HUES64 (cell line): ENCODE measurements around the gene EIF4E3.

ENCODE experiments used
- H3K27ac ChIP-seq: 2 replicates; pipeline ENCODE4 v1.7.0; 2013; ENCODE audit warnings: low read depth, low read length, inconsistent platforms
- H3K27me3 ChIP-seq: 2 replicates; pipeline ENCODE4 v1.6.1; 2013; ENCODE audit warnings: mild to moderate bottlenecking, low read length; ENCODE audit not compliant: insufficient read depth
- H3K36me3 ChIP-seq: 2 replicates; pipeline ENCODE4 v1.6.1; 2013; ENCODE audit warnings: mild to moderate bottlenecking, low read length; ENCODE audit not compliant: insufficient read depth
- H3K4me1 ChIP-seq: 2 replicates; pipeline ENCODE4 v1.6.1; 2013; ENCODE audit warnings: mild to moderate bottlenecking, low read length, moderate library complexity; ENCODE audit not compliant: insufficient read depth
- H3K4me3 ChIP-seq: 2 replicates; pipeline ENCODE4 v1.5.1; 2013; ENCODE audit warnings: mild to moderate bottlenecking, low read length, moderate library complexity
- H3K9ac ChIP-seq: 2 replicates; pipeline ENCODE4 v1.6.1; 2013; ENCODE audit warnings: mild to moderate bottlenecking, low read depth, low read length
- H3K9me3 ChIP-seq: 2 replicates; pipeline ENCODE4 v1.6.1; 2013; ENCODE audit warnings: low read depth, low read length; ENCODE audit not compliant: insufficient read depth
- WGBS: fragments of 150-250, 120-280 bp; methylation state at CpG from one replicate; pipeline ENCODE4 v1.1.7; 2013; ENCODE audit warnings: missing lambda C conversion rate; 5-methylcytosine and 5-hydroxymethylcytosine counted together

The EIF4E3 gene

DNA sequence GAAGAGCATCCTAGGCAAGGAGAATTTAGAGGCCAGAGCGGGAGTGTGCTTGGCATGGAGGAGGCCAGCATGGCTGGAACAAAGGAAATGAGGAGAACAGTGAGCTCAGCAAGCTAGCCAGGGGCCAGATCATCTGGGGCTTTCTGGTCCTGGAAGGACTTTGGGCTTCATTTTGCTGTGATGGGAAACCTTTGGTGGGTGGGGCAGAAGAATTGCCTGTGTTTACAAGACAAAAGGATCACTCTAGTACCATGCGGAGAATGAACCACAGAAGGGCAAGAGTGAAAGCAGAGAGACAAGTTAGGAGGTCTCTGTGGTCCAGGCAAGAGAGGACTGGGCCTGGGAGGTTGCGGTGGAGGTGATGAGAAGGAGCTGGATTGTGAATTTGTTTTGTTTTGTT is 80.1 kb downstream of the EIF4E3 start:
- no peak overlapping the region for H3K4me3 ChIP-seq
- no peaks in the 10 kb centered on the region for H3K4me1 ChIP-seq
- WGBS: 77% methylated on average over 3 of the region's 3 CpGs
- no peaks in the 10 kb centered on the region for H3K27me3 ChIP-seq
- H3K36me3 ChIP-seq: no peaks in the 10 kb centered on the region
- no peak overlapping the region for H3K9ac ChIP-seq
- no peaks in the 10 kb centered on the region for H3K9me3 ChIP-seq
- H3K27ac ChIP-seq: no peak overlapping the region

DNA sequence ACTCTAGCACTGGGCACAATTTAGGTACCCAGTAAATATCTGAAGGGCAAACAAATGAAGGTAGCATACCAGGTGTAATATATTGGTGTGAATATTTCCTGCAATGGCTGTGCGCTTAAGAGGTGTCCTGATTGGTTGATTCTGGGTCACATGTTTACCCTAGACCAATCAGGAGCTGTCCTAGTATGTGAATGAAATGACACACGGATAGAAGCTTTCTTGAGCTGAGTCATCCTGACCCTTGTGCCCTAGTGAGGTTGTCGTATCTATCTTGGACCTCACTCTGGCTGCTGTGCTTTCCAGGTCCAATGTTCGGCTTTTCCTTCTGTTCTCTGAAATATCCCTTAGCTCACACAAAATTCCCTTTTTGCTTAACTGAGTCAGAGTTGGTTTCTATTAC is 83.5 kb downstream of the EIF4E3 start:
- no peaks in the 10 kb centered on the region for H3K36me3 ChIP-seq
- no peak overlapping the region for H3K9ac ChIP-seq
- H3K4me1 ChIP-seq: no peaks in the 10 kb centered on the region
- no peaks in the 10 kb centered on the region for H3K9me3 ChIP-seq
- H3K27ac ChIP-seq: no peak overlapping the region
- no peak overlapping the region for H3K4me3 ChIP-seq
- 90% methylated on average over 4 of the region's 4 CpGs for WGBS
- no peaks in the 10 kb centered on the region for H3K27me3 ChIP-seq

DNA sequence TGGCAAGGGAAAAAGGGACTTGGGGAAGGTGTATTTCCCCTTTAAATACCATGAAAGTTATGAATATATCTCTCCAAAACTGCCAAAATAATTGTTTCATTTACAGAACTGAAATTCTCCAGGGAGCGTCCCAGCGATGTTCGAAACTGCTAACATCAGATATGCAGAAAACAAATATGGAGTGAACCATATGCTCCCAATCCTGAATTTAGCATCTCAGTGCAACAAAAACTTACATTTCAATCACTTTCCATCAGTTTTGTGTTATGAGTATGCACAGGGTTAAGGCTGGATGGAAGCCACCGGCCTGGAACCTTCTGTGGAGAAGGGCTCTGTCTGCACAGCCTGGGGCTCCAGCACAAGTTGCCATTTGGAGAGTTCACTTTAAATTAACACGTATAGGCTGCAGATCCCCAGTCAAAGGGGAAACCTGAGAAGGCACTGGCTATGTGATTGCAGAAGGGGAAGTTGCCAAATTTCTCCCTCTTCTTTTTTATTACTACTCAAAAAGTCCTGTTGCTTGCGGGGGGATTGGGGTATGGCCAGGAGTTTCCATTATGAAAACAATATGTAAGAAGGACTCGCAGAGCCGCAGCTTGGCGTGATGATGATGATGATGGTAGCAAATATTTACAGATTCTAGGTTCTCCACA is 84.7 kb downstream of the EIF4E3 start:
- no peak overlapping the region for H3K9ac ChIP-seq
- 91% methylated on average over 9 of the region's 9 CpGs for WGBS

DNA sequence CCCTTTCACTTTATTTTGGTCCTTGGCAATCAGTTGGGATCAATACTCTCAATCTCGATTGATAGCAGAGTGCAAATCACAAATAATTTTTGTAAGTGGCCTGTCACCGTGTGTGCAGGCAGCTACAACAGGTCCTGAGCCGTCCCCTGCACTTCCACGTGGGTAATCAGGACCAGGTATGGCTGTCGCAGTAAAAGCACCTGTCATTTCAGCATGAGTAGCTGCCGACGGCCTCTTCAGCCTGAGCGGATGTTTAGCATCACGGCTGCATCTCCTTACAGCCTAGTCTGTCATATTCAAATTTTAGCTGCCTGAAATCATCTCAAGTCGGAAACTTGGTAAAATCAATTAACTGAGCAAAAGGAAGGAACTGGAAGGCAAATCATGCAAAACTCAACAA is 88.7 kb downstream of the EIF4E3 start:
- Histone ChIP-seq H3K9ac (no peak overlapping the region), H3K4me1 (no peaks in the 10 kb centered on the region), H3K27me3 (no peaks in the 10 kb centered on the region), H3K4me3 (no peak overlapping the region), H3K27ac (no peak overlapping the region), H3K9me3 (no peaks in the 10 kb centered on the region), H3K36me3 (no peaks in the 10 kb centered on the region)
- WGBS: 89% methylated on average over 10 of the region's 10 CpGs

More for the DNA sequence above, 84.7 kb downstream of the EIF4E3 start:
- Histone ChIP-seq H3K4me1 (no peaks in the 10 kb centered on the region), H3K9me3 (no peaks in the 10 kb centered on the region), H3K27me3 (no peaks in the 10 kb centered on the region), H3K27ac (no peak overlapping the region), H3K4me3 (no peak overlapping the region), H3K36me3 (no peaks in the 10 kb centered on the region)

DNA sequence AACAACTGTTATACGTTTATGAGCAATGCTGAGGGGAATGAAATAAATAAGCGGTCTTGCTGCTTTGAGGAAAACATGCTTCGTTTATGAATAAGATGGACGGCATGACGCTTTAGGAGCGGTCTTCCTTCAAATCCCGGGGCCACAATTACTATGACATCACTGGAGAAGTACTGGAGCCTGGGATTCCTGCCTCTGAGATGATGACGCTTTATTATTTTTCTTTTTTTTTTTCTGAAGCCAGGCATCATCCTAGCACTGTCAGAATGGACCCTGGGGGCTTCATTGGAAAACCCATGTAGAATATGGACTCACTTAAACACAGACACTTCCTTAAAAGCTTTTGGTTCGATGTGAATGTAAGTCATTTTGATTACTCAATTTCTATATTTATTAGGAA is 89.2 kb downstream of the EIF4E3 start:
- Histone ChIP-seq H3K9me3 (no peaks in the 10 kb centered on the region), H3K9ac (no peak overlapping the region), H3K4me3 (no peak overlapping the region), H3K27me3 (no peaks in the 10 kb centered on the region), H3K36me3 (no peaks in the 10 kb centered on the region), H3K4me1 (no peaks in the 10 kb centered on the region), H3K27ac (no peak overlapping the region)
- WGBS: 94% methylated on average over 8 of the region's 9 CpGs

DNA sequence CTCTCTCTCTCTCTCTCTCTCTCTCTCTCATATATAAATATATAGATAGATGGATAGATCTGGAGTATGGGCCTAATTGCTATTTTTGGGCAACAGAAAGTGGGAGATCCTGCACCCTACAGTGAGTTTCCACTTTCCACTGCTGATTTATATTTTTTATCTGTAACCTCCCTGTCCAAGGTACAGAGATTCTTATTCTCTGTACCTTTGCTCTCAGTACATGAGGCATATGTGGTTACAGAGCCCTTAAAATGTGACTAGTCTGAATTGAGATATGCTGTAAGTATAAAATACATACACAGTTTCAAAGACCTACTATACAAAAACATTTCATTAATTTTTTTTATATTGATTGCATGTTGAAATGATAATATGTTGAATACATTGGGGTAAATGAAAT is 90.5 kb downstream of the EIF4E3 start:
- H3K9ac ChIP-seq: no peak overlapping the region
- H3K27ac ChIP-seq: no peak overlapping the region
- H3K4me3 ChIP-seq: no peak overlapping the region
- H3K27me3 ChIP-seq: no peaks in the 10 kb centered on the region
- no peaks in the 10 kb centered on the region for H3K36me3 ChIP-seq
- H3K4me1 ChIP-seq: no peaks in the 10 kb centered on the region
- no peaks in the 10 kb centered on the region for H3K9me3 ChIP-seq

DNA sequence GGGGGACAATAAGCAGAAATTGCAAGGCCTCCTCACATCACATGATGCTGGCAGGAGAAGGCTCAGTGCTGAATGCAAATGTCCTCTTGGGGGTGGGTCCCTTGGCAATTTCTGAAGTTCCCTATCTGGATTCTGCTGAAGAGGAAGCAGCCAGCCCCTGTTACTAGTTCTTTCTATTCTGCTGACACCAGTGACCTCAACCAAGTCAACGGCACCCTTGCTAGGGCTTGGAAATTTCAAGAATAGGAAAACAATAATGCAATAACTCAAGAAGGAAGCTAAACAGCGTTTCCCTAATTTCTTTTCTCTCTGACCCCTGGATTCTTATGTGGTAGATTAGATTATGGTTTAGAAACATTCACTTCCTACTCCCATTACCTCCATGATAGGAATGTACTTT is 95.5 kb downstream of the EIF4E3 start:
- H3K9ac ChIP-seq: no peak overlapping the region
- H3K27me3 ChIP-seq: no peaks in the 10 kb centered on the region
- no peaks in the 10 kb centered on the region for H3K36me3 ChIP-seq
- no peaks in the 10 kb centered on the region for H3K4me1 ChIP-seq
- H3K4me3 ChIP-seq: no peak overlapping the region
- H3K9me3 ChIP-seq: no peaks in the 10 kb centered on the region
- 80% methylated on average over 1 of the region's 2 CpGs for WGBS
- H3K27ac ChIP-seq: no peak overlapping the region

DNA sequence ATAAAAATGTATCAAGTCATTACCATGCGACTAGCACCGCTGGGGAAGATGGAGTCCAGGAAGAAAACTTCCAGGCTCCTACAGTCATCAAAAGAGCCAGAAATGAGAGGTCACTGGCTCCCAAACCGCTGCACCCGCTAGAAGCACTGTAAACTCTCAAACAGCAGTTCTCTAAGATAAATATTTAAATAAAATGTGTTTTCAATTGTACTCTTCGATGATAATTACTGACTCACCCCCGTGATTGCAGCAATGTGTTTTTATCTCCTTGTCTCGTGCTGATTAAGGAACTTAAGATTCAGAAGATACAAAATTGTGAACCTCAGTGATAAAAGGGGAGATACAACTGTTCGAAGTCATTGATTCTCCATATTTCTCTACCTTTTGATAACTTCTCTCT is 95.9 kb downstream of the EIF4E3 start:
- Histone ChIP-seq H3K4me1 (no peaks in the 10 kb centered on the region), H3K4me3 (no peak overlapping the region), H3K9me3 (no peaks in the 10 kb centered on the region), H3K27ac (no peak overlapping the region), H3K27me3 (no peaks in the 10 kb centered on the region), H3K9ac (no peak overlapping the region), H3K36me3 (no peaks in the 10 kb centered on the region)
- 91% methylated on average over 6 of the region's 8 CpGs for WGBS

DNA sequence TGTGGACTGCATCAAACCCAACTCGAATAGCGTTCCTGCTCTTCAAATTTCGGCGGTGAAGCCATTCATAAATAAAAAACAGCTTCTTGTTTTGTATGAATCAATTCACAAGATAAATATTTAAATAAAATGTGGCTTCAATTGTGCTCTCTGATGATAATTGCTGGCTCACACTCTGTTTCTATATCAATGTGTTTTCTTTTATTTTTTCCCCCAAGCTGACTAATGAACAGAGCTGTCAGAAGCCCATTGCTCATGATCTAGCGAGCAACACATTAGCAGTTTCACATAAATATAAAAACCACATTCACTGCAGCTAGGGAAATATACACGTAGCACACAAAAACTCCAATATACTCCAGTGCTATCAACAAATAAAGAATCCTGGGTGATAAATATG is 96.7 kb downstream of the EIF4E3 start:
- Histone ChIP-seq H3K27ac (no peak overlapping the region), H3K4me1 (no peaks in the 10 kb centered on the region), H3K9ac (no peak overlapping the region), H3K4me3 (no peak overlapping the region), H3K36me3 (no peaks in the 10 kb centered on the region), H3K27me3 (no peaks in the 10 kb centered on the region), H3K9me3 (no peaks in the 10 kb centered on the region)
- 92% methylated on average over 6 of the region's 6 CpGs for WGBS

DNA sequence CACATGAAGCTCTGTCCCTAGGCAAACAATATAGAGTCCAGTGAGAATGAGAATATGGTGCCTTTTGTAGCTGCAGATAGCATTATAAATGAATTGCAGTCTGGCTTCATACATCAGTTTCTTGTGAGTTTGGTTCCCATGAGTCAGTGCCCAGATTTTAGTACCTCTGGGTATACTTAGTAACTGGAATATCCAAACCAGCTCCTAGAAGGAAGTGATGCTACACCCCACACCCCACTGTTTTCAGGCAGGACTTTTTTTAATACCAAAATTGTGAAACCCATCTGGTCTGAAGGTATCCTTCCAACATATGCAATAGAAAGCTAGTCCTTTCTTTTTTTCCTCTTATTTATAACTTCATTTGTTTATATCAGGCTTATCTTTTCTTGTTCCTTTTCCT is 99.5 kb downstream of the EIF4E3 start:
- no peaks in the 10 kb centered on the region for H3K9me3 ChIP-seq
- H3K9ac ChIP-seq: no peak overlapping the region
- no peak overlapping the region for H3K27ac ChIP-seq
- no peaks in the 10 kb centered on the region for H3K36me3 ChIP-seq
- no peaks in the 10 kb centered on the region for H3K27me3 ChIP-seq
- H3K4me3 ChIP-seq: no peak overlapping the region
- H3K4me1 ChIP-seq: no peaks in the 10 kb centered on the region
